Activated T-cell treated with anti-CD3 and anti-CD28 coated beads, Interleukin-2, amount 50 U/mL, for 72 hours (primary cell): ENCODE measurements around the gene KAT8. TPM values are rescaled to one million over a fixed set of nuclear protein-coding genes. Genes with fewer than 3 reads are reported as not detected.
"Not testable (repeated sequence)": the region's sequence is repeated elsewhere in the genome, so short reads cannot be mapped to it uniquely, and the experiment has no call there.

ENCODE experiments used
- ATAC-seq, 2 donors: fragments of 150-1000 bp; cut with Tn5 transposase; replicated peaks in 1 of 2; 2 replicates each; pipeline ENCODE4 v1.10.0; 2021; ENCODE audit warnings: moderate library complexity in 2 of 2, mild to moderate bottlenecking in 1 of 2
- DNase-seq, 2 donors: peaks; one replicate each; pipeline ENCODE4 v3.0.0; 2021 to 2022; ENCODE audit warnings: mixed read lengths in 1 of 2
- H3K27ac Mint-ChIP-seq: one replicate; pipeline ENCODE4 v1.8.0; 2022; ENCODE audit warnings: mild to moderate bottlenecking, moderate library complexity, mixed read lengths
- H3K27me3 Mint-ChIP-seq: one replicate; pipeline ENCODE4 v1.8.0; 2022; ENCODE audit warnings: low read depth, mixed read lengths
- H3K36me3 Mint-ChIP-seq, 2 donors: one replicate each; pipeline ENCODE4 v1.8.0; 2022; ENCODE audit warnings: mixed read lengths in 2 of 2, mild to moderate bottlenecking in 1 of 2; ENCODE audit not compliant: insufficient read depth in 2 of 2
- H3K4me1 Mint-ChIP-seq: one replicate; pipeline ENCODE4 v1.8.0; 2022; ENCODE audit warnings: low read depth, mixed read lengths
- H3K4me3 Mint-ChIP-seq, 2 donors: one replicate each; pipeline ENCODE4 v1.8.0; 2022; ENCODE audit warnings: mild to moderate bottlenecking in 2 of 2, mixed read lengths in 2 of 2, moderate library complexity in 2 of 2
- H3K9me3 Mint-ChIP-seq, 2 donors: one replicate each; pipeline ENCODE4 v1.8.0; 2022; ENCODE audit warnings: mixed read lengths in 2 of 2
- total RNA-seq, 2 donors: library from RNA; stranded (reverse); gene quantifications; one replicate each; pipeline ENCODE4 v1.2.3, GENCODE V29; 2022

Gene KAT8
- total RNA-seq, 2 donors from 2014 or later, result 50.8 to 55.5 TPM

GRCh38 chr16:31170048-31170447 lies 52.6 kb downstream of the KAT8 start:
- not testable (repeated sequence) for DNase-seq, ATAC-seq, H3K4me1 Mint-ChIP-seq, H3K36me3 Mint-ChIP-seq, H3K27me3 Mint-ChIP-seq, H3K27ac Mint-ChIP-seq, H3K4me3 Mint-ChIP-seq, H3K9me3 Mint-ChIP-seq

DNA sequence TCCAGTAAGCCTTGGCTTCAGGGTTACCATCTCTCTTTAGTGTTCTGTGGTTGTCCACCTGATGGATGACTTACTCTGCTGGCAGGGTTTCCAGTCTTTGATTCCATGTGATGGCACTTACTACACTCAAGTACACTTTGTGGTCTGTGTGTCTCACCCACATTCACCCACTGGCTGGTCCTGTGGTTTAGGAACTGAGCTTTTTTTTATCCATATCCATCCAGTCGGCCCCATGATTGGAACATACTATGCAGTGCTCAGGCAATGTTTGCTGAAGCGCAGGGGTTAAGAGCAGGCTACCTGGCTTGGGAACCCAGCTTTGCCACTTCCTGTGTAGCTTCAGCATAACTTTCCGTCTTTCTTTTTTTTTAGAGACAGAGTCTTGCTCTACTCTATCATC lies 59.7 kb downstream of the KAT8 start:
- H3K27me3 Mint-ChIP-seq, result no peaks in the 10 kb centered on the region
- peak overlapping the region; percentile 7 for H3K27ac Mint-ChIP-seq
- H3K9me3 Mint-ChIP-seq, result no peaks in the 10 kb centered on the region
- DNase-seq (peak; percentile 51 to 69), ATAC-seq (peak; percentile 5 to 31)
- peaks cover 13 to 17% of the 10 kb centered on the region in 2 donors for H3K36me3 Mint-ChIP-seq
- H3K4me3 Mint-ChIP-seq, result peak overlapping the region; percentile 29 to 60
- H3K4me1 Mint-ChIP-seq, result peaks cover 33% of the 10 kb centered on the region

- H3K9me3 Mint-ChIP-seq, result no peaks in the 10 kb centered on the region
- ATAC-seq (peak; percentile 0 to 2), DNase-seq (no peak)
- H3K4me1 Mint-ChIP-seq, result peaks cover 54% of the 10 kb centered on the region
- H3K27me3 Mint-ChIP-seq, result no peaks in the 10 kb centered on the region
- H3K4me3 Mint-ChIP-seq, result peak overlapping the region; percentile 98 to 99
- peak overlapping the region; percentile 95 for H3K27ac Mint-ChIP-seq
- peaks cover 29 to 37% of the 10 kb centered on the region in 2 donors for H3K36me3 Mint-ChIP-seq
Observed at GRCh38 chr16:31179219-31179746, 61.8 kb downstream of the KAT8 start.

GRCh38 chr16:31179747-31180459 lies 62.4 kb downstream of the KAT8 start, which contains the start of gene FUS:
Gene FUS, plus strand, starts transcription at chr16:31180139. Its CDS starts 76 bp downstream, at chr16:31180215.
- peaks cover 33 to 43% of the 10 kb centered on the region in 2 donors for H3K36me3 Mint-ChIP-seq
- H3K4me3 Mint-ChIP-seq, result peak within 1 kb of the TSS; percentile 98 to 99
- H3K27ac Mint-ChIP-seq, result peak within 1 kb of the TSS; percentile 99
- H3K9me3 Mint-ChIP-seq, result no peaks in the 10 kb centered on the region
- DNase-seq (peak; percentile 95), ATAC-seq (peak; percentile 69 to 73)
- H3K27me3 Mint-ChIP-seq, result no peaks in the 10 kb centered on the region
- peaks cover 59% of the 10 kb centered on the region for H3K4me1 Mint-ChIP-seq

Other genes starting within 250 kb of the KAT8 start
- gene BCL7C, start 223.6 kb upstream of the KAT8 start, total RNA-seq, result 10 to 100 TPM; 21.7 to 23.2 TPM
- under 1 TPM; 0.25 to 0.72 TPM for gene CTF1, start 221.1 kb upstream of the KAT8 start, total RNA-seq
- gene FBXL19, start 194.1 kb upstream of the KAT8 start, total RNA-seq, result 10 to 100 TPM; 24.9 to 25.7 TPM
- 10 to 100 TPM; 13.6 to 15.6 TPM for gene ORAI3, start 168.6 kb upstream of the KAT8 start, total RNA-seq
- 10 to 100 TPM; 19.1 to 25.5 TPM for gene SETD1A, start 159.9 kb upstream of the KAT8 start, total RNA-seq
- gene HSD3B7, start 132.5 kb upstream of the KAT8 start, total RNA-seq, result 1 to 10 TPM; 2.4 to 4.7 TPM
- 1 to 10 TPM; 2.2 to 6.1 TPM for gene STX1B, start 107.0 kb upstream of the KAT8 start, total RNA-seq
- gene STX4, start 84.1 kb upstream of the KAT8 start, total RNA-seq, result 10 to 100 TPM; 51.8 to 54.7 TPM
- 1 to 10 TPM; 6.9 to 7.8 TPM for gene ZNF668, start 43.4 kb upstream of the KAT8 start, total RNA-seq
- gene ZNF646, start 43.2 kb upstream of the KAT8 start, total RNA-seq, result 10 to 100 TPM; 23.0 to 24.1 TPM
- 1 to 10 TPM; 6.2 to 7.7 TPM for gene PRSS53, start 28.7 kb upstream of the KAT8 start, total RNA-seq
- gene VKORC1, start 22.9 kb upstream of the KAT8 start, total RNA-seq, result 10 to 100 TPM; 52.2 to 55.6 TPM
- gene BCKDK, start 9.3 kb upstream of the KAT8 start, total RNA-seq, result 10 to 100 TPM; 21.6 to 24.5 TPM
- not detected for gene PRSS8, start 18.1 kb downstream of the KAT8 start, total RNA-seq
- gene PRSS36, start 32.4 kb downstream of the KAT8 start, total RNA-seq, result under 1 TPM; 0.19 TPM
- gene FUS, start 62.5 kb downstream of the KAT8 start, total RNA-seq, result 100 to 1,000 TPM; 411 to 528 TPM
- gene PYCARD, start 85.1 kb downstream of the KAT8 start, total RNA-seq, result 10 to 100 TPM in 1 of 2 donors, 1 to 10 TPM in 1; 7.4 to 13.6 TPM
- under 1 TPM in 1 of 2 donors, not detected in 1; 0.05 TPM for gene TRIM72, start 96.5 kb downstream of the KAT8 start, total RNA-seq
- not detected for gene PYDC1, start 99.5 kb downstream of the KAT8 start, total RNA-seq
- 1 to 10 TPM; 1.8 to 3.7 TPM for gene ITGAM, start 142.3 kb downstream of the KAT8 start, total RNA-seq
- gene ITGAX, start 237.5 kb downstream of the KAT8 start, total RNA-seq, result 100 to 1,000 TPM in 1 of 2 donors, 10 to 100 TPM in 1; 79.3 to 146 TPM